Lung (tissue), 12 donors: ENCODE measurements around the gene KCND3. TPM values are rescaled to one million over a fixed set of nuclear protein-coding genes. Genes with fewer than 3 reads are reported as not detected.
A peak's percentile ranks its signal among the peaks of the same experiment; 100 is the strongest.
"Not testable (repeated sequence)": the region's sequence is repeated elsewhere in the genome, so short reads cannot be mapped to it uniquely, and the experiment has no call there.

Experiments
- ATAC-seq: fragments of 200-7000 bp; cut with Tn5 transposase; one replicate; pipeline ENCODE4 v1.9.1; 2020; ENCODE audit warnings: moderate number of reproducible peaks; ENCODE audit not compliant: insufficient read depth, low FRiP score
- DNase-seq, 3 donors: peaks; one replicate each; pipeline ENCODE4 v3.0.0-alpha.2; 2013 to 2017
- H3K27ac ChIP-seq, 2 donors: one replicate each; pipeline ENCODE4 v1.5.1; 2013; ENCODE audit warnings: mild to moderate bottlenecking in 2 of 2, moderate library complexity in 2 of 2, control low read depth in 1 of 2, inconsistent platforms in 1 of 2, low read depth in 1 of 2, low read length in 1 of 2
- H3K27me3 ChIP-seq, 3 donors: one replicate each; pipeline ENCODE4 v1.5.1; 2013; ENCODE audit warnings: low read length in 2 of 3; ENCODE audit not compliant: control insufficient read depth in 3 of 3, insufficient read depth in 3 of 3
- H3K36me3 ChIP-seq, 4 donors: one replicate each; pipeline ENCODE4 v1.5.1; 2013; ENCODE audit warnings: low read length in 4 of 4, mild to moderate bottlenecking in 1 of 4, moderate library complexity in 1 of 4; ENCODE audit not compliant: control insufficient read depth in 4 of 4, insufficient read depth in 4 of 4
- H3K4me1 ChIP-seq, 5 donors: one replicate each; pipeline ENCODE4 v1.5.1; 2013; ENCODE audit warnings: low read length in 5 of 5, mild to moderate bottlenecking in 2 of 5, moderate library complexity in 1 of 5; ENCODE audit not compliant: control insufficient read depth in 5 of 5, insufficient read depth in 5 of 5
- H3K4me3 ChIP-seq: one replicate; pipeline ENCODE4 v1.5.1; 2013; ENCODE audit warnings: mild to moderate bottlenecking, control low read depth, moderate library complexity
- H3K9ac ChIP-seq, 2 donors: one replicate each; pipeline ENCODE4 v1.5.1; 2013; ENCODE audit warnings: low read length in 2 of 2, control low read depth in 1 of 2; ENCODE audit not compliant: insufficient read depth in 1 of 2
- H3K9me3 ChIP-seq, 4 donors: one replicate each; pipeline ENCODE4 v1.5.1; 2013; ENCODE audit warnings: low read length in 3 of 4, mild to moderate bottlenecking in 1 of 4, moderate library complexity in 1 of 4; ENCODE audit not compliant: control insufficient read depth in 4 of 4, insufficient read depth in 3 of 4
- whole genome bisulfite sequencing, 2 donors: extraction: QIAGEN DNeasy Blood & Tissue Kit; methylation state at CpG; one replicate each; pipeline ENCODE4 v1.1.7; 2013; 5-methylcytosine and 5-hydroxymethylcytosine counted together
- polyA plus RNA-seq, 2 donors: library from polyadenylated mRNA; stranded (reverse); fragments of 200-250 nt; gene quantifications; one replicate each; pipeline ENCODE4 v1.2.1, GENCODE V29; 2013
- total RNA-seq, 2 donors: library from RNA; depleted of rRNA in 1 of 2; stranded (reverse); fragments of >200 nt in 1 of 2; gene quantifications; one replicate each; pipeline ENCODE4 v1.2.1, GENCODE V29; 2014 to 2021
- TF ChIP-seq, protein P1 (sequence below): IDR thresholded peaks from 2 replicates; pipeline ENCODE4 v1.5.1; 2012; ENCODE audit warnings: mild to moderate bottlenecking; ENCODE audit errors: control extremely low read depth, extremely low read depth
- donor health status: control.
- donor health status: control.
- donor health status: Bipolar disorder and iron deficiency.
- donor health status: healthy.
- donor health status: DM: yes; HTN: yes; CAD: no.

Gene KCND3
- total and polyA plus RNA-seq, 4 donors: 1.3 to 12.1 (median 4.9) TPM

DNA sequence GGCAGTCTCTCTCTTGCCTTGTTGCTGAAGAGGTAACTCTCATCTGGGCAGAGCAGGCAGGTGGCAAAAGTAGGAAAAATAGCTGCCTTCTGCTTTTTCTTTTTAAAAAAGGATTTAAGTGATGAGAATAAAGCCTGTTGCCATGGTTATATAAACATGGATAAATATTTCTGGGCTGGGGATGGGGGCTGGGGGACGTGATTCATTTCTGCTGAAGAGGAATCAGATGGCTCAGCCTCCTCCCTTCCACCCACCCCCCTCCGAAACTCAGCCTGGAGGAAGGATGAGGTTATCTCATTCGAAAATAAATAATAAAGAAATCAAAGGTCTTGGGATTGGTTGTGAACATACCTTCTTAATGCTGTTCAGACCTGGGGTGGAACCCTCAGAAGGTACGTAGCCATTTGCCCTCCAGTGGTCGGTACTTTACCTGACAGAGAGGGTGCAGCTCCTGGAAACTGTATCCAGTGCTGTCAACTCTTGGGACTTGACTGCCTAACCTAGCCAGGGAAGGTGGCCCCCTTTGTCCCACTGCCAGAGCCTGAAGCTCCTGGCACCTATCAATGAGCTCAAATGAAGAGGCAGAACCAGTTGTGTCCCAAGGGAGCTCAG lies 246.4 kb downstream of the KCND3 start:
- Histone ChIP-seq H3K27me3 (peaks cover 0 to 12% (median 11%) of the 10 kb centered on the region in 3 donors), H3K9me3 (no peaks in the 10 kb centered on the region), H3K9ac (no peak overlapping the region), H3K27ac (no peak overlapping the region), H3K4me3 (no peak overlapping the region), H3K4me1 (peaks cover 0 to 23% (median 4%) of the 10 kb centered on the region in 5 donors), H3K36me3 (no peaks in the 10 kb centered on the region)
- no peak for ATAC-seq
- WGBS, 2 donors: 75 to 83% methylated on average over 5 of the region's 5 CpGs
- DNase-seq: no peak
- TF ChIP-seq, protein P1, sequence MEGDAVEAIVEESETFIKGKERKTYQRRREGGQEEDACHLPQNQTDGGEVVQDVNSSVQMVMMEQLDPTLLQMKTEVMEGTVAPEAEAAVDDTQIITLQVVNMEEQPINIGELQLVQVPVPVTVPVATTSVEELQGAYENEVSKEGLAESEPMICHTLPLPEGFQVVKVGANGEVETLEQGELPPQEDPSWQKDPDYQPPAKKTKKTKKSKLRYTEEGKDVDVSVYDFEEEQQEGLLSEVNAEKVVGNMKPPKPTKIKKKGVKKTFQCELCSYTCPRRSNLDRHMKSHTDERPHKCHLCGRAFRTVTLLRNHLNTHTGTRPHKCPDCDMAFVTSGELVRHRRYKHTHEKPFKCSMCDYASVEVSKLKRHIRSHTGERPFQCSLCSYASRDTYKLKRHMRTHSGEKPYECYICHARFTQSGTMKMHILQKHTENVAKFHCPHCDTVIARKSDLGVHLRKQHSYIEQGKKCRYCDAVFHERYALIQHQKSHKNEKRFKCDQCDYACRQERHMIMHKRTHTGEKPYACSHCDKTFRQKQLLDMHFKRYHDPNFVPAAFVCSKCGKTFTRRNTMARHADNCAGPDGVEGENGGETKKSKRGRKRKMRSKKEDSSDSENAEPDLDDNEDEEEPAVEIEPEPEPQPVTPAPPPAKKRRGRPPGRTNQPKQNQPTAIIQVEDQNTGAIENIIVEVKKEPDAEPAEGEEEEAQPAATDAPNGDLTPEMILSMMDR: no peak

DNA sequence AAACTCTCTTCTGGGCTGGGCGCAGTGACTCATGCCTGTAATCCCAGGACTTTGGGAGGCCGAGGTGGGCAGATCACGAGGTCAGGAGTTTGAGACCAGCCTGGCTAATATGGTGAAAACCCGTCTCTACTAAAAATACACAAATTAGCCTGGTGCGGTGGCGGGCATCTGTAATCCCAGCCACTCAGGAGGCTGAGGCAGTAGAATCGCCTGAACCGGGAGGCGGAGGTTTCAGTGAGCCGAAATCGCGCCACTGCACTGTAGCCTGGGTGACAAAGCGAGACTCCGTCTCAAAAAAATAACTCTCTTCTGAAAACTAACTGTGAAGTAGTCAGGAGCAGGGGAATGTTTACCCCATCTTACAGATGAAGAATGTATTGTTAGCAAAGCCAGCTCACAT lies 247.2 kb downstream of the KCND3 start:
- 96 to 97% methylated on average over 14 of the region's 14 CpGs for WGBS, 2 donors

DNA sequence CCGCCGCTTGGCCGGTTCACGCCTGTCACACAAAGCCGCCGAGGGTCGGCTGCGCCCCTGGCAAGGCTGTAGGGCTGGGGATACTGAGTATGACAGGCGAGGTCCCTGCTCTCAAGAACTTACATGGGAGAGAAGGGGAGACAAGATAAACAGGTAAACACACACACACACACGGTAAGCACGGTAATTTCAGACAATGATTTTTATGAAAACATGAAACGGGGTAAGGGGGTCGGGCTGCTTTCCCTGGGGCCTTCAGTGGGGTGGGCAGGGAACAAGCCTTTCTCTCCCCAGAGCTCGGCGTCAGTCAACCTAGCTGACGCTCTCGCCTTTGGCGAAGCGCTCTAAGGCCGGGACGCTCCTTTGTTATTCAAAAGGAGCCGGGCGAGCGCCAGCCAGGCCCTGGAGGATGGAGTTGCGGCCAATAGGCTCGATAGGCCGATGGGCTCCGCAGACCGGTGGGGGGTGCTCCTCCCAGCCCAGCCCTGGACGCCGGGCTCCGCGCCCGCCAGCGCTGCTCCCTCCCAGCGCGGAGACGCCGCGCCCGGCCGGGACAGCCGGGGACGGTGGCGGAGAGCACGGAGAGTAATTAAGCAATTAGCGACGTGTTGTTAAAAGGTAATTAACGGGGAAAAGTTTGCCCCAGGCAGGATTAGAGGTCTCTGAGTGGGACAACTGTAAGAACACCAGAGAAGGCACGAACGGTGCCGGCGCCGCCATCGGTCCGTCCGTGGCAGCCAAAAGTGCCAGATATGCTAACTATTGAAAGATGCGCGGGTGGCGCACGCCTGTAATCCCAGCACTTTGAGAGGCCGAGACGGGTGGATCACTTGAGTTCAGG lies 249.3 kb downstream of the KCND3 start:
- H3K36me3 ChIP-seq: no peaks in the 10 kb centered on the region
- ATAC-seq (peak; percentile 6), DNase-seq (peak; percentile 61 to 72 (median 63))
- H3K4me3 ChIP-seq: peak overlapping the region; percentile 50
- TF ChIP-seq, protein P1: no peak
- peak overlapping the region; percentile 5 to 76 for H3K9ac ChIP-seq
- peaks cover 0 to 20% (median 11%) of the 10 kb centered on the region in 3 donors for H3K27me3 ChIP-seq
- WGBS, 2 donors: 1 to 2% methylated on average over 63 of the region's 63 CpGs
- H3K4me1 ChIP-seq: peaks cover 0 to 52% (median 22%) of the 10 kb centered on the region in 5 donors
- H3K9me3 ChIP-seq: no peaks in the 10 kb centered on the region
- peak overlapping the region; percentile 93 to 96 for H3K27ac ChIP-seq

More for the DNA sequence above, 247.2 kb downstream of the KCND3 start:
- not testable (repeated sequence) for H3K36me3 ChIP-seq, H3K4me3 ChIP-seq, H3K9ac ChIP-seq, H3K27ac ChIP-seq, ATAC-seq, H3K9me3 ChIP-seq, DNase-seq
- peaks cover 0 to 18% (median 11%) of the 10 kb centered on the region in 3 donors for H3K27me3 ChIP-seq
- H3K4me1 ChIP-seq: peaks cover 0 to 31% (median 8%) of the 10 kb centered on the region in 5 donors
